ENCODE measurements around the gene CHRM1.
"Not testable (repeated sequence)": the region's sequence is repeated elsewhere in the genome, so short reads cannot be mapped to it uniquely, and the experiment has no call there.

Gene CHRM1

GRCh38 chr11:62921201-62921572, at the start of gene CHRM1:
CHRM1 (minus strand) TSS chr11:62921363; CDS start chr11:62911100, 10,263 bp downstream.
- no peak for DNase-seq

GRCh38 chr11:62965574-62965973, 44.4 kb upstream of the CHRM1 start:
- DNase-seq: no peak

- no peak for DNase-seq
These were observed 41.2 kb upstream of the CHRM1 start for GRCh38 chr11:62962391-62962790.

- no peak for DNase-seq
These were observed 39.9 kb upstream of the CHRM1 start for GRCh38 chr11:62961017-62961570.

GRCh38 chr11:62959422-62959980, 38.3 kb upstream of the CHRM1 start:
- no peak for DNase-seq

- no peak for DNase-seq
These were observed 37.6 kb upstream of the CHRM1 start for GRCh38 chr11:62958547-62959421.

- no peak for DNase-seq
These were observed 36.0 kb upstream of the CHRM1 start for GRCh38 chr11:62957147-62957546.

- DNase-seq: no peak
These were observed 33.3 kb upstream of the CHRM1 start for GRCh38 chr11:62954478-62954877.

- no peak for DNase-seq
These were observed 32.6 kb upstream of the CHRM1 start for GRCh38 chr11:62953811-62954210.

GRCh38 chr11:62948765-62949320, 27.7 kb upstream of the CHRM1 start:
- no peak for DNase-seq

- DNase-seq: not testable (repeated sequence)
These were observed 24.4 kb upstream of the CHRM1 start for GRCh38 chr11:62945538-62945937.

- not testable (repeated sequence) for DNase-seq
These were observed 16.4 kb upstream of the CHRM1 start for GRCh38 chr11:62937528-62937927.

GRCh38 chr11:62934496-62934785, 13.3 kb upstream of the CHRM1 start:
- no peak for DNase-seq

- no peak for DNase-seq
These were observed 12.8 kb upstream of the CHRM1 start for GRCh38 chr11:62933750-62934495.

GRCh38 chr11:62933285-62933684, 12.1 kb upstream of the CHRM1 start:
- DNase-seq: no peak

- DNase-seq: no peak
These were observed 10.5 kb upstream of the CHRM1 start for GRCh38 chr11:62931499-62932278.

- DNase-seq: no peak
These were observed 9.5 kb upstream of the CHRM1 start for GRCh38 chr11:62930666-62931065.

- no peak for DNase-seq
These were observed 9.0 kb upstream of the CHRM1 start for GRCh38 chr11:62930157-62930556.

- no peak for DNase-seq
These were observed 6.8 kb upstream of the CHRM1 start for GRCh38 chr11:62928011-62928410.

- DNase-seq: no peak
These were observed 5.7 kb upstream of the CHRM1 start for GRCh38 chr11:62926680-62927455.

All from GDM1 (cell line).